Measurements from ENCODE around the gene MPZL2.

MPZL2 gene

DNA sequence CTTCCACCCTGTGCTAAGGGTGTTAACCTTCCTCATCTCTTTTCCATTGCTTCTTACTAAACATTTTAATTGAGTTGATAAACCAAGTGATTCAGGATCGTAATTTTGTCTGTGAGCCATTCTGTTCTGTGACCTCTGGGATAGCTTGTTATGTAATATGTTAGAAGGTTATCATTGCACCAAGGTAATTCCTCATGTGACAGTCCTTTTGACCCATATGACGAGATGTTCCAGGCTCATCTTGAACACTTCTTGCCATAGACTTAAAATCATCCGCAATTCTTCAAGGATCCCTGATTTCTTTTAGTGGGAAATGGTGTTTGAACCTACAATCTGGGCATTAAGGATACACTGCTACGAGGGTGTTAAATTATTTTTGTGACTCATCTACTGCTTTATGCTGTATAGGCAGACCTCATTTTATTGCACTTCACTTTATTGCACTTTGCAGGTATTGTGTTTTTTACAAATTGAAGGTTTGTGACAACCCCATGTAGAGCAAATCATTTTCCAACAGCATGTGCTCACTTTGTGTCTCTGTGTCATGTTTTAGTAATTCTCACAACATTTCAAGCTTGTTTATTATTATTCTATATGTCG lies 19.0 kb upstream of the MPZL2 start:
- no peak for DNase-seq (ENCODE audit: low read depth)

DNA sequence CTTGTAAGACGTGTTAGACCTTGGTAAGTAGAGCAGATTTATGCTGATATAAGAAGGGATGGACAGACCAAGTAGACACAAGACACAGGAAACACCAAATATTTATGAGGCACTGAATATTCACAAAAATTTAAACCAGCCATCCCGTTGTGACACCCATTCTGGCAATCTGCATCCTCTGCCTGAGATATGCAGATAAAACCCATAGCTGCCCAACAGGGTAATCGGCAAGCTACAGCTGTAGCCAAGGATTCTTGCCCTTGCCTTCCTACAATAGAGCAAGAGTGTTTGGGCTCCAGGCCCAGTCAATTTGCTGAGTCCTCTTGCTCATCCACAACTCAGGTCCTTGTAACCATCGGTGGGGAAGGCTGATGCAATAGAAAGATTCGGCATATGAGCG lies 18.5 kb upstream of the MPZL2 start:
- DNase-seq (ENCODE audit: low read depth): no peak

DNA sequence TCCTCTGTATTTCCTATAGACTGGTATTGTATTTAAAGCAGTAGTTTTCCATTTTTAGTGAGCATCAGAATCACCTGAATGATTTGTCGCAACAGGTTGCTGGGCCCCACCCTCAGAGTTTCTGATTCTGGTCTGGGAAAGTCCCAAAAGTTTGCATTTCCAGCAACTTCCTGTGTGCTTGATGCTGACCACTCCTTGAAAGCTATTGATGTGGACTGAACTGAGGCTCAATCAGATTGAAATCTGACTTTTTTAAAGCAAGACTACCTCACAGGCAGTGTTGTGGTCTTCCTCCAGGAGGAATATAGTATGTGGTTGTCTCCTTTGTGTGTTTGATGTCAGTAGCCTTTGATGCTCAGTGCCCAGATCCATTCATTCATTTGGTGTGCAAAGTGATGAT lies 17.2 kb upstream of the MPZL2 start:
- DNase-seq (ENCODE audit: low read depth): no peak

DNA sequence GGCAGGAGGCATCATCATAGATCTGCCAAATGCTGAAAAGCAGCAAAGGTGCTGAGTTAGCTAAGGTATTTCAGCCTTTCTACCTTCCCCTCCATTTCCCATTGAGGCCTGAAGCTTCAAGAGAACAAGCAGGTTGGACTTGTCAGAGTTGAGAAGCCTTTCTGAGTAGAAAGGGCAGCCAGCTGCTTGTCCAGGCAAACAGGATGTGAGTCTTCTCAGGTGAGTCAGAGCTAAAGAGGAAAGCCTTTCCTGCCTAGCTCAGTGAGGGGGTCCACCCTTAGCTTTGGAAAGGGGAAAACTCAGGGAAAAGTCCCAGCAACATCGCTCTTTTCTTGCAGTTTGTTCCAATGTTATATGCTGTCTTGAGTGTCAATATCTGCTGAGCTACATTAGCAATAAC lies 13.2 kb upstream of the MPZL2 start:
- peak; percentile 15 for DNase-seq (ENCODE audit: low read depth)

DNA sequence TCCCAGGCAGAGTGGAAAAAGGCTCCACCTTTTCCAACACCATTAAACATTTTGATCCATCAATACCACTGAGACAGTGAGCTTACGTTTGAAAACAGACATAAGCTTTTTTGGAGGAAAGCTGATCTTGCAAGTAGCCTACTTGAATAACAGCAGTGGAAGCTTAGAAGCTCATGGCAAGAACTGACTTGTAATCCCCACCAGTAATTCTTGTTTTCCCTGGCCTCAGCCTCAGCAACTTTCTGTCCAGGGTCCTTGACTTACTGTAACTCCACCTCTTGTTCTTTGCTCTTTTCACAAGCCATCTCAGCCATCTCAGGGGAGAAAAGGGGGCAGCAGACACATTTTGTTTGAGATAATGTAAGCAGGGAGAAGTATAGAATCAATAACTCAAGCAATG lies 12.3 kb upstream of the MPZL2 start:
- no peak for DNase-seq (ENCODE audit: low read depth)

DNA sequence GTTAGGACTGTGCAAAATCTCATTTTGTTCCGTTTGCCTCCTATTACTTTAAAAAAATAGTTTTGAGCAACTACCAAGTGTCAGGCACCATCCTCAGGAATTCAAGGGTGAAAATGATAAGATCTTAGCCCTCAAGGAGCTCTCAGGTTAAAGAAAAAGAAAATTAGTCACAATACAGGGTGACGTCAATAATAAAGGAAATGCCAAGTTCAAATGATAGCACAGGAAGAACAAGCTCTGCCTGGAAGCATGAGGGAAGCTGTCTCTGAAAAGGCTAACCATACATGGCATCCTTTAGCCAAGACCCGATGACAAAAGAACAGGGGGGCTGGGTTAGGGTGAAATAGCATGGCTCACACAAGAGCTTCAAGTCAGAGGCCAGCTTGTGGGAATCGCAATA lies 11.1 kb upstream of the MPZL2 start:
- DNase-seq (ENCODE audit: low read depth): no peak

DNA sequence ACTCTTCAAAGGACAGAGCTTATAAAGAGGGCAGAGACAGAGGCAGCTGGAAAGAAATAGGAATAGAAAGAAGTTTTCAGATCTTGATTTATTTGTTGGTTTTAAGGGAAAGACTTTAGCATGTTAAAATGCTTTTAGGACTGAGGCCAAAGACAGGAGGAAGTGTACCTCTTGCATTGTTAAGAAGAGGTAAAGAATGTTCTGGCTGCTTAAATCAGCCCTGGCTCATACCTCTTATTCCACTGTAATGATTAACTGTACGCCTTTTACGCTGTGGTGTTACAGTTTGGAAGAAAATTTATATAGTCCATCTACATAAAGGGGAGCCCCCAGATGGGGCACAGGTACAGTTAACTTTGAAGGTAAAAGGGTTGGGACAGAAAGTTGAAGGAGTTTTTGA lies 10.1 kb upstream of the MPZL2 start:
- DNase-seq (ENCODE audit: low read depth): no peak

DNA sequence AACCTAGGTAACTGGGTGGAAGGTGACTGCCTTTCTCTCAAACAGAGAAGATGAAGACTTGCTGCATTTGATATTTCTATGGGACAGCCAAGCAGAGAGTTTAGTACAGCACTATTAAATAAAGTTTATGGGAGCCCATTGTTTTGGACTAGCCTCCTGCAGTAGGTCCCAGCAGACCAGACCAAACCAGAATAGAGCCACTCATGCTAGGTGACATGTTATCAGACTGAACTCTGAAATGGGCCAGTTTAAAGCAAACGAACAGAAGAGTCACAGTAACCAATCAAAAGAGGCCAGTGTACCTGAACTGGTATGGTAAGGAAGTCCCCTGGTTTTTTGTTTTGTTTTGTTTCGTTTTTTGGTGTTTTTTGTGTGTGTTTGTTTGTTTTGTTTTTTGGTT lies 7.9 kb upstream of the MPZL2 start:
- DNase-seq (ENCODE audit: low read depth): no peak

DNA sequence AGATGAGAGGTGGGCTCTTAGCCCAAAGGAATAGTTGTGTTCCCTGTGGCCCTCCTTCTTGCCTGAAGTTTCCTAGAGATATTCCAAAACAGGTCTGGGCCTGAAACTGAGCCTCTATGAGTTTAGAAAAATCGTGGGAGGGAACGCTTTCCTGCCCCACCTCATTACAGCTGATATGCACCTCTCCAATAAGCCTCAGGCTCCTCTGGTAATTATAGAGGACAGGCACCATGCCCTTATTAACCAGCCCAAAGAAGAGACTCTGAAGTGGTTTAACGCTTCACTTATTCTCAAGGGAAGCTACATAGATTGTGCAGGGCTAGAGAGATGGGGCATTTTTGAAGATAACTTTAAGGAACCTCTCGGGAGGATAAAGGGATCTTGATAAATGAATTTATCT lies 3.4 kb upstream of the MPZL2 start:
- DNase-seq (ENCODE audit: low read depth): no peak

DNA sequence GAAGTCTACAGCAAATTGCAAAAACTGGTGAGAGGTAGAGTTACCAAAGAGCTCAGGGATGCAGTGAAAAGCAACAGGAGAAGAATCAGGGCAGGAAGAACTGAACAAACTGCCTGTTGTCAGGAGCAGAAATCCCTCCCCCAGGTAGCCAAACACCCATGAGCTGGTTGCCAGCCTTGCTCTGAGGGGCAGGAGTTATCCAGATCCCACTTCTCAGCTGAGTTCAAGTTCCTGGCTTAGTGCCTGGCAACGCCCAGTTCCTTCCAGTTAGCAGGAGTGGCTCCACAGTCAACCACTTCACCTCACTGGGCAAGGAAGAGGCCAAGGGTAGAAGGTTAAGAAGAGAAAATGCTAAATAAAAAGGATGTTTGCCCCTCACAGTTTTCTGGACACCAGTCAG lies 1.9 kb upstream of the MPZL2 start:
- DNase-seq (ENCODE audit: low read depth): no peak

DNA sequence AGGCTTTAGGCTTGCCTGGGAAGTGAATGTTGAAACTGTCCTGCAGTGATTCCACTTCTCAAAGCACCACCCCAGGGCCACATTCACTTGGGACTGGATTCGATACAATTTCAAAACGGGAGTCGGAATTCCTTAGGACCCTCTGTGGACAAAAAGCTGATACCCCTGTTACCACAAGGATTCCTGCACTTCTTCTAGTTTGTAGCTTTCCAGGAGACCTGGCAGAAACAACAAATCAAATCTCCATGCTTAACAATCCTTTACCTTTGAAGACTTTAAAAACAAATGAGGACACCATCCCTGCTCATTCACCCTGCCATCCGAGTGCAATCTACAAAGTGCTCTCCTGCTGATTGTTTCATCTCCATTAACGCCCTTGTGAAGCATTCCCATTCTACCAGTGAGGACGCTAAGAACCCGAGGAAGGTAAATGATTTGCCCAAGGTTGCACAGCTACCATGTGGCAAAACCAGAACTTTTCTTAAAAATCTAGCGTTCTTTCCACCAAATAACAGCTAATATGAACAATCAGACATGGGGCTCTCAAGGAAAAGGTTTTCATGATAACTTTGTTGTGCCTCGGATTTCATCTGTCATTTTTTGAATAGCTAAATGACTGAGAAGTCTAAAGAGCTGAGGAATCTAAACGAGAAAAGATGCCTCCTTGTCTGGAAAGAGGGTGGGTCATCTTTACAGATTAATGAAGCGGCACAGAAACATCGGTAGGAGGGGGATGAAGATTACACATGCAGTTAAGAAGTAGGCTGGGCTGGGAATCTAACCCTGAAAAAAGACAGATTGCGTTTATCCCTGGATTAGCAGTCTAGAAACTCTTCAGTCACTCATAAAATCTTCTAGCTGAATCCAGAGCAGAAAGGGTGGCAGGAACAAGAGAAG lies 720 bp upstream of the MPZL2 start:
- no peak for DNase-seq (ENCODE audit: low read depth)

DNA sequence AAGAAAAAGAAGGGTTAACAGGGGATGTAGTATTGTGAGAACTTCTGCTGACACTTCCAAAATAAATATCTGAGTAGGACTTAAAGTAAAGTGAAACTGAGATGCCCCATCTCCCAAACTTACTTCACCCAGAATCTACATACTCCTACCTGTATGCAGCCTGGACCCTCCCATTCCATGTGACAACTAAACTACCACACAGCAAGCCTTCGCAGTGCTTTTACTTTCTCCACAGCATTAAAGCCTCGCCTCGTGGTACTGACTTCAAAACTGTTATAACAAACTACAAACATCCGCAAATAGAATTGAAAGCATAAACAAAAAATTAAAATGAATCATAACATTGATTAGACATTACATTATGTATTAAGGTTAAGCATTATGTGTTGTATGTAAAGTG lies 985 bp downstream of the MPZL2 start:
- no peak for DNase-seq (ENCODE audit: low read depth)

DNA sequence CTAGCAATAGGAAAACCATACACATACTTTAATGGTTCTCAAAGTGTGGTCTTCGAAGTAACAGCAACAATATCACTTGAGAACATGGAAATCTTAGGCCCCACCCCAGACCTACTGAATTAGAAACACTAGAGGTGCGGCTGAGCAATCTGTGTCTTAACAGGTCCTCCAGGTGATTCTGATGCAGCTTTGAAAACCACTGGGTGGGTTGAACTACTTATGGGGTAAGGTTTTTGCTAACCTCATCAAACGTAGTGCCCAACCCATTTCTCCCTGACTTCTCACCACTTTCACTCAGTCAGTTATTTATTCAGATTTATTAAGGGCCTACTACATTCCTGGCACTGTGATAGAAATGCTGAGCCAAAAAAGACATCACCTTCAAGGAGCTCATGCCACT lies 3.7 kb downstream of the MPZL2 start:
- no peak for DNase-seq (ENCODE audit: low read depth)

DNA sequence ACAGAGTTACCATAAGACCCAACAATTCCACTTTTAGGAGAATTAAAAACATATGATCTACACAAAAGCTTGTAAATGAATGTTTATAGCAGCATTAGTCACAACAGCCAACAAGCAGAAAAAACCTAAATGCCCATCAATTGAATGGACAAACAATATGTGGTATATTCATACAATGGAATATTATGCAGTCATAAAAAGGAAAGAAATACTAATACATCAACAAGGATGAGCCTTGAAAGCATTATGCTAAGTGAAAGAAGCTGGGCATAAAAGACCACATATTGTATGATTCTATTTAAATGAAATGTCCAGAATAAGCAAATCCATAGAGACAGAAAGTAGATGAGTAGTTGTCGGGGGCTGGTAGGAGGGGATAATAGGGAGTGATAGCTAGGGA lies 5.0 kb downstream of the MPZL2 start:
- DNase-seq (ENCODE audit: low read depth): no peak

DNA sequence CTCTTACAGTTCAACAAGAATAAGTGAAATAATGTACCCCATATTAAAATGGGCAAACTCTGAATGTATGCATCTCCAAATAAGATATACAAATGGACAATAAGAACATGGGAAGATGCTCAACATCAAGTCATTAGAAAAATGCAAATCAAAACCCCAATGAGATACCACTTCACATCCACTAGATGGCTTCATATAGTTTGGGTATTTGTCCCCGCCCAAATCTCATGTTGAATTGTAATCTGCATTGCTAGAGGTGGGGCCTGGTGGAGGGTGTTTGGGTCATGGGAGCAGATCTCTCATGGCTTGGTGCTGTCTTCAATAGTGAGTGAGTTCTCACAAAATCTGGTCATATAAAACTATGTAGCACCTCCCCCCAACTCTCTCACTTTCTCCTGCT lies 5.7 kb downstream of the MPZL2 start:
- no peak for DNase-seq (ENCODE audit: low read depth)

DNA sequence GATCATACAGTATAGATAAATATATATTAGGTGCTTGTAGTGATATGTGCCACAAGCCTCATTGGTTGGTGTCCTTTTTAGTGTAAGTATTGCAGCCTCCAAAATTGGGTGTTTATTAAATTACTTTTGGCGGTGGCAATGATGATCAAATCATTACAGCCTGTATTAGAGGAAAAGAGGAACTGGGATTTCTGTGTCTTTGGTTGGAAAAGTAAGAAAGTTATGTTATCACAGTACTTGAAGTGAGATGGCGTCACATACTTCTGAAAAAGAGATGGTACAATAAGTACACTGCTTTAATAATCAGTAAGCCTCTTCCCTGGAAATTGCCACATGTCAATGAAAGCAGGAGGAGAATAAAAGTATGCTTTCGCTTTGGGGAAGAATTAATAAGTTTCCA lies 11.4 kb downstream of the MPZL2 start:
- DNase-seq (ENCODE audit: low read depth): no peak

DNA sequence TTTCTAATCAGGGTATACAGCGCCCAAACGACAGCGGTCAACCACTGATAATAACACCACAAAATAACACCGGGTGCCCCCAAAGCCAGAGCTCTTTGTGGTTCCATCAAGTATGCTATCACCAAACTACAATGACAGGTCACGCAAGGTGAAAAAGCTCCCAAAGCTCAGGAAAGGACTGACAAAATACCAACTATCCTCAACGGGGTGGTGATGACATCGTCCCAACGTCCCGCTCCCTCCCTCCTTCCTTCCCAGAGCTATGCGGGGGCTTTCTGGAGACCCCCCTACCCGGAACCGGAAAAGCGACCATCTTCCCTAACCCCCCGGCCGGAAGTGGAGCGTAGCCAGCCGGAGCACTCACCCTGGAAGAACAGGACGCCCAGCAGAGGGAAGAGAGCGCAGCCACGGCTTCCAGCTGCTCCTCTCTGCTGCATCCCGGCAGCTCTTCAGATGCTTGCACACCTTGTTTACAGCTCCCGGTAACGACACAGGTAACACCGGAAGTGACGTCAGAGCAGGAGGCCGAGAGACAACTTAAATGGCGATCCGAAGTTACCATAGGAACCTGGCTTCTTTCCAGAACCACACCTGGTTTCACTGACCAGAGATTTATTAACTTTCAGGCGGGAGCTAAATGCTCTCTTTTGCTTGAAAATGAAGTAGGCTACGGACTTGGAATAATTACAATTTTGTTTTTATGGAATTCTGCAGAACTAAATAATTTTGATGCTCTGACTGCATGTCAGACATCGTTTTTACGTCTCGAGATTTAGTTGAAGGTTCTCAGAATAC lies 12.0 kb downstream of the MPZL2 start, which contains the start of gene MPZL3:
Gene MPZL3 (minus strand): TSS at position 508 of the 795 bp plus-strand sequence. CDS start 71 bp downstream, at position 437.
- DNase-seq (ENCODE audit: low read depth): no peak

DNA sequence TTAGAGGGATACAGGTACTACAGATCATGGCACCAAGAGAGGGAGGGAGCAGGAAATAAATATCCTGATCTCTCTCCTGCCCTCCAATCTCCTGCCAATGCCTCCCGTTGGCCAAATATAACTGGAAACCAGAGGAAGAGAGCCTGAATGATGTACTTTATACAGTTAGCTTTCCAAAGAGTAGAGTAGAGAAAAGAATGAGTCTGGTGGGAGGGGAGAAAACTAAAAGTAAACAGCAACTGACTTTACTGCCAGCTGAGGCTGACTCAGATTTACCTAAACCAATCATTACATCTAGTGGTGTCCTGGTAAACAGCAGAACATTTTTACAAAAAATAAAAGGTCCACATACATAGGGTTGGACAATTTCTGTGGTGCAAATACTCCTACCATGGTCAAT lies 17.1 kb downstream of the MPZL2 start:
- no peak for DNase-seq (ENCODE audit: low read depth)

DNA sequence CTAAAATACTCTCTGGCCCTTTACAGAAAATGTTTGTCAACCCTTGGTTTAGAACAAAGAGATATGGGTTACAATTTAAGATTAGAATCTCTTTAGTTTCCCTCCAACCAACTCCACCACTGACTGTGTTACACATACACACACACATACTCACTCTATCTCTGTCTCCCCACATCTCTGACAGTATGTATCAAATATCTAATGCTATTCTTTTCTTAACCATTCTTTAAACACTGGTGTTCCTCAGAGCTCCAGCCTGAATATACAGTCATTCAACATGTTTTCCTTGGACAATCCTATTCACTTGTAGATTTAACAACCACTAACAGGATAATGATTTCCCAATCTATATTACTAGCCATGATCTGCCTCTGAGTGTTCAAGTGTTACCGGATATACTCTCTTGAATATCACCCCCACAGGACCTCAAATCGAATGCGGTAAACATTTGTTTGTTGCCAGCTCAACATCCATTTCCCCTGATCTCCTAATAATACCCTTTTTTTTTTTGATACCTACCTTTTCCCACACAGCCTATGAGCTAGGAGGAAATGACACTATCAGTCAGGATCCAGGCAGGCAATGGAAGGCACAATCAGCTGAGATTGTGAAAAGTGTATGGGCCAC lies 18.0 kb downstream of the MPZL2 start:
- DNase-seq (ENCODE audit: low read depth): no peak

DNA sequence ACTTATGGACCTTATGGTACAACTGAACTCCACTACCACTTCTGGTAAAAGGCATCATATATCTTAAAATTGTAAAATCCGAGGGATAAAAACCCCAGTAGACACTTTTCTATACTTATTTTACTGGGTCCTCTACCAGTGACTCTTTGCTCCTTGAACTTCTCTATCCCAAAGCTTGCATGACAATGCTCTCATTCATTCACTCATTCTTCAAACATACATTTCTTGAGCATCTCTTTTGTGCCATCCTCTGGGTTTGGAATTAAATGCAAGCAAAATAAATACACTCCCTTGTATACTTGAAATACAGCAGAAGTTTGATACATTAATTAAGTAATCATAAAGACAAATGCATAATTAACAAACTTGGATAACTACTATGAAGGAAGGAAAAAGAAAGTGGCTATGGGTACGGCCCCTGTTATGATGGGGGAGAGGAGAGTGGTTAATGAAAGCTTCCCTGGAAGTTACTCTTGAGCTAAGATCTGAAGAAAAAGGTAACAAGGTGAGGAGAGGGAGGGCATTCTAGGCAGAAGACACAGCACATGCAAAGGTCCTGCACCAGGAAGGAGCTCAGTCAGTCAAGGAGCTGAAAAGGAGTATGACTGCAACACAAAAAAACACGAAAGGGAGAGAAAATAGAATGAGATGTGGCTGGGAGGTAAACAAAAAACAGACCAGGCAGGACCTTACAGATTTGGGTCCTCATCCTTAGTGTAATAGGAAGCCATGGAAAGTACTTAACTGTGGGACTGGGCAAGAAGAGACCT lies 19.9 kb downstream of the MPZL2 start:
- DNase-seq (ENCODE audit: low read depth): no peak

DNA sequence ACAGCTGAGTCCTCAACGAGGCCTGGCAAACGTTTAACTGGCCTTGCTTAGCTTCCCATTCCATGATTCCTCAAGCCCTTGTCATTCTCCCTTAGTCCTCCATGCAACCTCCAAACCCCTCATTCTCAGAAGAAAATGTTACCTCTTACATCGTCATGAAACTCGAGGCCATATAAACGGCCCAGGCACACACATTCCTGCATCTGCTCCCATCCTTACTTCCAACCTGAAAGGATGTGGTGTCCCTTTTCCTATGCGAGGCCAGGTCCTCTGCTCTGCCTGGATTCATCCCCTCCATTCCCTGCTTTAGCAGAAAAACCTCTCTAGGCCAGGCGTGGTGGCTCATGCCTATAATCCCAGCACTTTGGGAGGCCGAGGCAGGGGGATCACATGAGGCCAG lies 20.9 kb downstream of the MPZL2 start:
- DNase-seq (ENCODE audit: low read depth): no peak

DNA sequence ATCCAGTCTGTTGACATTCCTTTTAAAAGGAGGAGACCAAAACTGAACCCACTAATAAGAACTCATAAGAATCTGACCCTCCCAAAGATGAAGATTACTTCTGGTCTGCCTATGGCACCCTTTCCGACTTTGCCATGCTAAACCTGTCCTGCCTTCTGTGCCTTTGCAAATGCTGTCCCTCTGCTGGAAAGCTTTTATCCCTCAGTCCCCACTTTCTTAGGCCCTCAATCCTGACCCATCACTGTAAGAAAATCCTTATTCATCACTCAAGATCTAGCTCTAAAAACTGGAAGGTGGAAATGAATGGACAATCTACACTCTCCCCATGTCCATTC lies 22.4 kb downstream of the MPZL2 start:
- no peak for DNase-seq (ENCODE audit: low read depth)

All from HS-5 (cell line).